Measurements from ENCODE around the gene COL23A1. TPM values are rescaled to one million over a fixed set of nuclear protein-coding genes. Genes with fewer than 3 reads are reported as not detected.

COL23A1 gene
- total RNA-seq, 1 donor from 2014 or later = 0.12 TPM

- peaks cover 5% of the 10 kb centered on the region for H3K27me3 Mint-ChIP-seq (ENCODE audit: low read depth)
- H3K9me3 Mint-ChIP-seq (ENCODE audit: low read depth) = peaks cover 6% of the 10 kb centered on the region
- TF ChIP-seq CTCF (IDR thresholded peaks at IDR 0.05) = no peak
- H3K4me3 Mint-ChIP-seq (ENCODE audit: unreplicated experiment) = no peak overlapping the region
- peak overlapping the region; percentile 57 for H3K27ac Mint-ChIP-seq (ENCODE audit: unreplicated experiment)
- H3K36me3 Mint-ChIP-seq (ENCODE audit: low read depth) = peaks cover 3% of the 10 kb centered on the region
- DNase-seq (ENCODE audit: low spot score) = no peak
- H3K4me1 Mint-ChIP-seq (ENCODE audit: low read depth) = peaks cover 8% of the 10 kb centered on the region
These were observed 159.0 kb downstream of the COL23A1 start for GRCh38 chr5:178431063-178431781.

GRCh38 chr5:178430186-178431062 is 159.8 kb downstream of the COL23A1 start:
- Mint-ChIP-seq H3K27me3 (ENCODE audit: low read depth) (peaks cover 2% of the 10 kb centered on the region), H3K36me3 (ENCODE audit: low read depth) (peaks cover 3% of the 10 kb centered on the region), H3K27ac (ENCODE audit: unreplicated experiment) (no peak overlapping the region), H3K4me1 (ENCODE audit: low read depth) (peaks cover 8% of the 10 kb centered on the region), H3K9me3 (ENCODE audit: low read depth) (peaks cover 6% of the 10 kb centered on the region), H3K4me3 (ENCODE audit: unreplicated experiment) (no peak overlapping the region)
- TF ChIP-seq CTCF (IDR thresholded peaks at IDR 0.05) = no peak
- DNase-seq (ENCODE audit: low spot score) = no peak

- peaks cover 2% of the 10 kb centered on the region for H3K27me3 Mint-ChIP-seq (ENCODE audit: low read depth)
- H3K4me3 Mint-ChIP-seq (ENCODE audit: unreplicated experiment) = no peak overlapping the region
- H3K36me3 Mint-ChIP-seq (ENCODE audit: low read depth) = peaks cover 3% of the 10 kb centered on the region
- H3K9me3 Mint-ChIP-seq (ENCODE audit: low read depth) = peaks cover 6% of the 10 kb centered on the region
- H3K4me1 Mint-ChIP-seq (ENCODE audit: low read depth) = peaks cover 8% of the 10 kb centered on the region
- TF ChIP-seq CTCF (IDR thresholded peaks at IDR 0.05) = no peak
- no peak for DNase-seq (ENCODE audit: low spot score)
- H3K27ac Mint-ChIP-seq (ENCODE audit: unreplicated experiment) = no peak overlapping the region
These were observed 160.6 kb downstream of the COL23A1 start for GRCh38 chr5:178429491-178430185.

GRCh38 chr5:178429156-178429468 is 161.1 kb downstream of the COL23A1 start:
- no peak for TF ChIP-seq CTCF (IDR thresholded peaks at IDR 0.05)
- Mint-ChIP-seq H3K27me3 (ENCODE audit: low read depth) (peaks cover 2% of the 10 kb centered on the region), H3K4me1 (ENCODE audit: low read depth) (peaks cover 8% of the 10 kb centered on the region), H3K9me3 (ENCODE audit: low read depth) (peaks cover 6% of the 10 kb centered on the region), H3K4me3 (ENCODE audit: unreplicated experiment) (no peak overlapping the region), H3K27ac (ENCODE audit: unreplicated experiment) (no peak overlapping the region), H3K36me3 (ENCODE audit: low read depth) (peaks cover 3% of the 10 kb centered on the region)
- no peak for DNase-seq (ENCODE audit: low spot score)

Measured in chondrocyte (in vitro differentiated cells).